ENCODE results near the gene P2RX1. TPM values are rescaled to one million over a fixed set of nuclear protein-coding genes. Genes with fewer than 3 reads are reported as not detected.

The P2RX1 gene
- total RNA-seq, 1 experiment from 2014 or later, result not detected

- Mint-ChIP-seq H3K27me3 (ENCODE audit: low read depth) (peaks cover 25% of the 10 kb centered on the region), H3K4me3 (no peak overlapping the region), H3K36me3 (ENCODE audit: insufficient read depth in 1 of 3, low read depth in 3 of 3) (peaks cover 7 to 11% (median 8%) of the 10 kb centered on the region in 3 experiments; a peak in 6 of 7 replicates), H3K4me1 (peaks cover 12 to 18% of the 10 kb centered on the region in 2 experiments), H3K27ac (no peak overlapping the region), H3K9me3 (peaks cover 3 to 4% of the 10 kb centered on the region in 2 experiments; a peak in 3 of 5 replicates)
- TF ChIP-seq, protein P1, sequence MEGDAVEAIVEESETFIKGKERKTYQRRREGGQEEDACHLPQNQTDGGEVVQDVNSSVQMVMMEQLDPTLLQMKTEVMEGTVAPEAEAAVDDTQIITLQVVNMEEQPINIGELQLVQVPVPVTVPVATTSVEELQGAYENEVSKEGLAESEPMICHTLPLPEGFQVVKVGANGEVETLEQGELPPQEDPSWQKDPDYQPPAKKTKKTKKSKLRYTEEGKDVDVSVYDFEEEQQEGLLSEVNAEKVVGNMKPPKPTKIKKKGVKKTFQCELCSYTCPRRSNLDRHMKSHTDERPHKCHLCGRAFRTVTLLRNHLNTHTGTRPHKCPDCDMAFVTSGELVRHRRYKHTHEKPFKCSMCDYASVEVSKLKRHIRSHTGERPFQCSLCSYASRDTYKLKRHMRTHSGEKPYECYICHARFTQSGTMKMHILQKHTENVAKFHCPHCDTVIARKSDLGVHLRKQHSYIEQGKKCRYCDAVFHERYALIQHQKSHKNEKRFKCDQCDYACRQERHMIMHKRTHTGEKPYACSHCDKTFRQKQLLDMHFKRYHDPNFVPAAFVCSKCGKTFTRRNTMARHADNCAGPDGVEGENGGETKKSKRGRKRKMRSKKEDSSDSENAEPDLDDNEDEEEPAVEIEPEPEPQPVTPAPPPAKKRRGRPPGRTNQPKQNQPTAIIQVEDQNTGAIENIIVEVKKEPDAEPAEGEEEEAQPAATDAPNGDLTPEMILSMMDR (conservative IDR thresholded peaks at IDR 0.05), result no peak
- Histone ChIP-seq H3K9ac (ENCODE audit: extremely low read depth, insufficient read length, low read length) (no peak overlapping the region), H3K56ac (ENCODE audit: insufficient read length, low read depth, low read length) (no peak overlapping the region), H3K79me1 (ENCODE audit: insufficient read depth, low read depth, low read length, poor library complexity, severe bottlenecking) (peaks cover 4% of the 10 kb centered on the region), H4K20me1 (ENCODE audit: control insufficient read depth, insufficient read depth, insufficient read length) (no peaks in the 10 kb centered on the region), H2AFZ (ENCODE audit: low read length) (no peak overlapping the region), H2BK15ac (ENCODE audit: low read depth, low read length) (no peak overlapping the region), H3K18ac (ENCODE audit: insufficient read length, low read depth, low read length) (no peak overlapping the region), H3K27ac (ENCODE audit: insufficient read length, low read depth, low read length) (no peak overlapping the region), H3K4ac (ENCODE audit: low read depth, low read length) (no peak overlapping the region), H3K9me3 (ENCODE audit: control insufficient read depth, low read depth, low read length) (no peaks in the 10 kb centered on the region), H2BK5ac (ENCODE audit: insufficient read length, low read length) (no peak overlapping the region), H2AK5ac (ENCODE audit: insufficient read length, low read length) (no peak overlapping the region), H3K79me2 (ENCODE audit: insufficient read depth, low read length) (peaks cover 7% of the 10 kb centered on the region; the same call in 1 of the 2 replicates), H3K23me2 (ENCODE audit: insufficient read length, low read depth, low read length, poor library complexity, severe bottlenecking) (no peaks in the 10 kb centered on the region), H3K4me1 (ENCODE audit: insufficient read depth, low read length) (no peaks in the 10 kb centered on the region), H2BK120ac (ENCODE audit: low read depth, low read length, poor library complexity, severe bottlenecking) (no peak overlapping the region), H4K8ac (replicated peaks; ENCODE audit: insufficient read length, low read depth, low read length) (no peak overlapping the region), H3K27me3 (ENCODE audit: insufficient read depth, low read length) (no peaks in the 10 kb centered on the region), H2BK12ac (ENCODE audit: insufficient read length, low read depth, low read length) (no peak overlapping the region), H2BK20ac (ENCODE audit: low read depth, low read length, poor library complexity, severe bottlenecking) (no peak overlapping the region), H3K4me2 (ENCODE audit: insufficient read depth, insufficient read length, low read length) (no peak overlapping the region), H3T11ph (ENCODE audit: low read length) (no peak overlapping the region), H4K5ac (ENCODE audit: insufficient read length, low read depth, low read length) (no peak overlapping the region), H3K14ac (ENCODE audit: insufficient read depth, low read length) (no peak overlapping the region), H3K23ac (ENCODE audit: insufficient read length, low read depth, low read length) (no peak overlapping the region), H4K91ac (ENCODE audit: insufficient read length, low read depth, low read length) (no peak overlapping the region)
- DNase-seq, result no peak
- WGBS (ENCODE audit: extremely low coverage, insufficient read length, low lambda C conversion rate), result no CpG with 5 or more reads among the region's 9 CpGs
Measured at GRCh38 chr17:3848229-3848835, 67.9 kb downstream of the P2RX1 start.
